ENCODE results near the gene TNFSF18. TPM values are rescaled to one million over a fixed set of nuclear protein-coding genes. Genes with fewer than 3 reads are reported as not detected.
"Not testable (repeated sequence)": the region's sequence is repeated elsewhere in the genome, so short reads cannot be mapped to it uniquely, and the experiment has no call there.

TNFSF18 gene, protein sequence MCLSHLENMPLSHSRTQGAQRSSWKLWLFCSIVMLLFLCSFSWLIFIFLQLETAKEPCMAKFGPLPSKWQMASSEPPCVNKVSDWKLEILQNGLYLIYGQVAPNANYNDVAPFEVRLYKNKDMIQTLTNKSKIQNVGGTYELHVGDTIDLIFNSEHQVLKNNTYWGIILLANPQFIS
- not detected in 2 replicates for total RNA-seq (2014; rRNA removed; shearing (Covaris generic))
- not detected in 2 replicates for polyA plus RNA-seq (2015; cell fraction: cytosol; rRNA removed)
- not detected in 2 replicates for polyA plus RNA-seq (2015; cell fraction: nucleus; rRNA removed)

DNA sequence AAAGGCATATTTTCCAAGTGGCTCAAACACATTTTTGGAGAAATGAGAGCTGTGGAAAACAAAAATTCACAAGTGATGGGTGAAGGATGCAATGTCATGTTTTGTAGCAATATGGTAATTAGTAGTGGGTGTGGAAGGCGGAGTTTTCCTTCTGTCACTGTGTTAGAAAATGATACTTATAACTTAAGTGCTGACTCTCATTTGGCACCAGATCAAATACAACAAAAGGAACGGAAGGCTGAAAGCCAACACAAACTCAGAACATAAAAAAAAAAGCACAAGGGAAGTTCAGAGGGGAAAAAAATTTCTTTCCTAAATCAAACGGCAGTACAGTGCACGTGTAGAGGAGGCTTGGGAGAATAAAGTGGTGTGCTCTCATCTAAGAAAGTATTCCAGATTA is at the start of gene TNFSF18:
Gene TNFSF18, minus strand, starts transcription at position 77 of the 400 bp plus-strand sequence. Its CDS starts 45 bp downstream, at position 32.
- in situ Hi-C loops (cut with HindIII; ENCODE audit: low pct_unique_long_range_greater_than_20kb, low sequenced_read_pairs): no loop called here
- DNase-seq (ENCODE audit: low read depth, low spot score): no peak

DNA sequence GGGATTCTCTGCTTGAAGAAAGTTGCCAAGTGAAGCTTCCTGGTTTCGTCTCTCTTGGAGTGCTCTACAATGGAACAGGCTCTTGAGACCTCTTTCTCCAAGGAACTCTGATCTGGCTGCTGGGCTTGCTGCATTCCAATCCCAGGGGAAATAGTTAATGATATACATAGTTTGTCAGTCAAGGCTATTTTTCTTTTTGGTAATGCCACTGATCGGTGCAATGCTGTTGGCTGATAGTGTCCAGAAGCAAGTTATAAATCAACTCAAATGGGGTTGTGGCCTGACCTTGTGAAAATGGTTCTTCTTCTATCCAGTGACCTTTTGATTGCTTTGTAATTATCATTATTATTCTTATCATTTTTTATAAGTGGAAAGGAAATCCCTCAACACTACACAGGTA is 48.4 kb upstream of the TNFSF18 start:
- in situ Hi-C loops (cut with HindIII; ENCODE audit: low pct_unique_long_range_greater_than_20kb, low sequenced_read_pairs): no loop called here

DNA sequence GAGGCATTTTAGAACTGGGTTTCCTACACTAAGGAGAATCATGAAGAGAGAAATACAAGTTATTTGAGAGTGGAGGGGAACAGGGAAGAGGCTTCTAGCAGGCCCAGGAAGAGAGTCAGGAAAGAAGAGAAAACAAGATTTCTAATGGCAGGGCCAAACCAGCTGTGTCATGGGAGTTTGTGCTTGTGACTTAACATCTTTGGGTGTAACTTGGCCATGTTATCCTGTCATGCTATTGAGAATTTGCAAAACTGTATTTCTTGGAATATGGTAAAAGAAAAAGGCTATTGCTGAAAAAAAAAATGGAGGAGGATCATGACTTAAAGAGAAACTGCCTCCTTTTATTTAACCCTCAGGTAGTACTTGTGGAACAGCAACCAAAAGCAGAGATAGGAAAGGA is 47.4 kb upstream of the TNFSF18 start:
- in situ Hi-C loops (cut with HindIII; ENCODE audit: low pct_unique_long_range_greater_than_20kb, low sequenced_read_pairs): no loop called here
- no peak for DNase-seq (ENCODE audit: low read depth, low spot score)

More for the DNA sequence above, 48.4 kb upstream of the TNFSF18 start:
- no peak for DNase-seq (ENCODE audit: low read depth, low spot score)

DNA sequence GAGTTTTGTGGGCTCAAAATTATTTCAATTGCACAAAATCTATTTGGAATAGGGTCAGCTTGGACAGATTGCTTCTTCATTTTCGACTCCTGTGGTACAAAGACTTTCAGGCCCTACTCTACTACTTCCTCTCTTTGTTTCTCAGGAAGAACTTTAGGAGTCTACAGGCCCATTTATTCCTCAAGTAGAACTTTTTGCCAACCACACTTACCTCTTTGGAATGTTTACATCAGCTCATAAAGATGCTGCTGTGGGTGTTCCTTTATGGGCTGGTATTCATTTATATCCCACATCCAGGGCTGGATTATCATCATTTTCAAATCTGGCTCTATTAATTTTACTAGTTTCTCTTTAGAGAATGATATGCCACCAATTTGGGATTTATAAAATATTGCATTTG is 46.3 kb upstream of the TNFSF18 start:
- DNase-seq (ENCODE audit: low read depth, low spot score): no peak
- in situ Hi-C loops (cut with HindIII; ENCODE audit: low pct_unique_long_range_greater_than_20kb, low sequenced_read_pairs): no loop called here

DNA sequence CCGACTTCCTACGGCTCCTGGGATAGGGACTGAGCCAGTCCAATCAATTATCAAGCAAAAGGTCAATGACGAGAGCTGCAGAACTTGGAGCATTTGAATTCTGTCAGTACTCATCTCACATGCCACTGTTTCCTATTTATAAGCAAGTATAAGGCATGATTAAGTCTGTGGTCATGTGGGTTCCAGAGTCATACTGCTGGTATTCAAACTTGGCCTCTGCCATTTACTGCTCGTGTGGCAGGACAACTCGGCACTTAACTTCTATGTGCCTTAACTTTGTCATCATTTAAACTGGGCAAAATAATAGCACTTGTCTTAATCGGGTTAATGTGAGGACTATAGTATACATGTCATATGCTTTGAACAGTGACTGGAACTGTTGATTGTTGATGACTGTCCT is 44.9 kb upstream of the TNFSF18 start:
- DNase-seq (ENCODE audit: low read depth, low spot score): peak; percentile 45
- in situ Hi-C loops (cut with HindIII; ENCODE audit: low pct_unique_long_range_greater_than_20kb, low sequenced_read_pairs): no loop called here

DNA sequence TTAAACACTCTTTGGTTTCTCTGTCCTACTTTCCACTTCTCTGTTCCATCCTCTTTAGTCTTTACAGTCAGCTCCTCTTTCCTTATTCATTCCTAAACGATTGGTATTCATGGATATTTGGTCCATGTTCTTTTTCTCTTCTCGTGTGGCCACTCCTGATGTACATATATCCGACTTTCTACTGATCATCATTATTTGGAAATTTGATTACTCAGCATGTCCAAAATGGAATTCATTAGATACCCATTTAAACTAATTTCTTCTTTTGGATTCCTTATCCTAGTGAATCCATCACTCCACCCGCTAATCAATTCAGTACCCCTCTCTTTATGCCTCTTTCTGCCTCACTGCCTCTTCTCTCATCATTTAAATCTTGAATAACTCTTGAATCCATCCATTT is 43.8 kb upstream of the TNFSF18 start:
- DNase-seq (ENCODE audit: low read depth, low spot score): no peak
- in situ Hi-C loops (cut with HindIII; ENCODE audit: low pct_unique_long_range_greater_than_20kb, low sequenced_read_pairs): no loop called here

DNA sequence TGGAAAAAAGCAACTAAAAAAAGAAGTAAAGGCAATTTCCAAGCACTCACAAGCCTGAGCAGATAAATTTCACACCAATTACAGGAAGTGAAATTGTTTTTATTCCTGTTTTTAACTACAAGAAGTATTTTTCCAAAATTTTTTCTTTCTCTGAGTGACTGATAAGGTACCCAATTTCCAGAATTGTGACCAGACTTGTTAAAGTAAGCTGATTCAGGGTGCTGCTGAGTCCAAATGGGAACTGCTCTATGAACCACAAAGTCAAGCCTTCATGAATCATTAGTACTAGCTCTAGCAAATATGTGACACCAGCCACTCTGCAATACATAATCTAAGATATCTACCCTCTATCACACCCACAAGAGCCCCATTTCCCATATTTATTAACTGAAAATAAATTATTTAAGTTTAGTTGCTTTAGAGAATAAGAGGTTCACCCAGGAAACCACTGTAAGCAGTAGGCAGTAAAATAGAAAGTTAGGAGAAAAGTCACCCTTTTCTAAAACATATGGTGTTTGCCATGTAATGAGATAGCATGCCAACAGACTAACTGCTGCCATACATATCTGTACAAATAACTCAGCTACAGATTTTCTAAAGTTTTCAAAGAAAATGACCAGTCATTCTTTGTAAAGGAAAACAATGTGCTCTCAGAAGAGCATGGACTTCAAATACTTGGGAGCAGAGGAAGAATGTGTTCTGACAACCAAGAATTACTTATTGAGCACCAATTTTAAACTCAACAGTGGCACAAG is 43.1 kb upstream of the TNFSF18 start:
- in situ Hi-C loops (cut with HindIII; ENCODE audit: low pct_unique_long_range_greater_than_20kb, low sequenced_read_pairs): no loop called here

DNA sequence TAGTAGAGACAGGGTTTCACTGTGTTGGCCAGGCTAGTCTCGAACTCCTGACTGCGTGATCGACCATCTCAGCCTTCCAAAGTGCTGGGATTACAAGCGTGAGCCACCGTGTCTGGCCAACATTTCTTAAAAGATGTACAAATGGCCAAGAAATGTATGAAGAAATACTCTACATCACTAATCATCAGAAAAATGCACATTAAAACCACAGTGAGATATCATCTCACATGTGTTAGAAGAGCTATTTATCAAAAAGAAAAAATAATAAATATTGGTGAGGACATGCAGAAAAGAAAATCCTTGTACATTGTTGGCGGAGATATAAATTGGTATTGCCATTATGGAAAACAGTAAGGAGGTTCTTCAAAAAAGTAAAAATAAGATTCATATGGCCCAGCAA is 33.6 kb upstream of the TNFSF18 start:
- DNase-seq (ENCODE audit: low read depth, low spot score): no peak
- in situ Hi-C loops (cut with HindIII; ENCODE audit: low pct_unique_long_range_greater_than_20kb, low sequenced_read_pairs): no loop called here

More for the DNA sequence above, 43.1 kb upstream of the TNFSF18 start:
- no peak for DNase-seq (ENCODE audit: low read depth, low spot score)

DNA sequence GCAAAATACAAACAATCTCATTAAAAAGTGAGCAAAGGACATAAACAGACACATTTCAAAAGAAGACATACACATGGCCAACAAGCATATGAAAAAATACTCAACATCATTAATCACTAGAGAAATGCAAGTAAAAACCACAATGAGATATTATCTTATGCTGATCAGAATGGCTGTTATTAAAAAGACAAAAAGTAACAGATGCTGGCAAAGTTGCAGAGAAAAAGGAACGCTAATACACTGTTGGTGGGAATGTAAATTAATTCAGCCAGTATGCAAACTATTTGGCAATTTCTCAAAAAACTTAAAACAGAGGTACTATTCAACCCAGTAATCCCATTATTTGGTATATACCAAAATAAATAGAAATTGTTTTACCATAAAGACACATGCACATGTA is 32.2 kb upstream of the TNFSF18 start:
- in situ Hi-C loops (cut with HindIII; ENCODE audit: low pct_unique_long_range_greater_than_20kb, low sequenced_read_pairs): no loop called here
- DNase-seq (ENCODE audit: low read depth, low spot score): no peak

DNA sequence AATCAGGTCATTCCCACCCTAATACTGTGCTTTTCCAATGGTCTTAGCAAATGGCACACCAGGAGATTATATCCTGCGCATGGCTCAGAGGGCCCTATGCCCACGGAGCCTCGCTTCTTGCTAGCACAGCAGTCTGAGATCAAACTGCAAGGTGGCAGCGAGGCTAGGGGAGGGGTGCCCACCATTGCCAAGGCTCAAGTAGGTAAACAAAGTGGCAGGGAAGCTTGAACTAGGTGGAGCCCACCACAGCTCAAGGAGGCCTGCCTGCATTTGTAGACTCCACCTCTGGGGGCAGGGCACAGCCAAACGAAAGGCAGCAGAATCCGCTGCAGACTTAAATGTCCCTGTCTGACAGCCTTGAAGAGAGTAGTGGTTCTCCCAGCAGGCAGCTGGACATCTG is 23.5 kb upstream of the TNFSF18 start:
- in situ Hi-C loops (cut with HindIII; ENCODE audit: low pct_unique_long_range_greater_than_20kb, low sequenced_read_pairs); DNase-seq (ENCODE audit: low read depth, low spot score): not testable (repeated sequence)

DNA sequence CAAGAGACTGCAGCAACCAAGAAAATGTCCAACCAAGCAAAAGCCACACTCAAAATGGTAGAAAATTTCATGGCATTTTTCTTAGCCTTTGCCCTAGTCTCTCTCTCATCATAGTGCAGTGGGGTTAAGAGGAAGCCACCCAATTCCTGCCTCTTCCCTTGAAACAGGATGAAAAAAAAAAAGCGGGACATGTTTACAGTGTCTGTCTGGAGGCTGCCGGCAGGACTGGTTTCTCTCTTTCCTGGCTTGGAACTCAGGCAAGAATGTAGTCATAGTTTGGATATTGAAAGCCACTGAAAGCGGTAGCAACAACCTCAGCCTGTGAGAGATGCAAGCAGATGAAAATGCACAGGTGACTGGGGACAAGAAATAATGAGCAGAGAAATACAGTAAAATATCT is 13.3 kb upstream of the TNFSF18 start:
- no peak for DNase-seq (ENCODE audit: low read depth, low spot score)
- in situ Hi-C loops (cut with HindIII; ENCODE audit: low pct_unique_long_range_greater_than_20kb, low sequenced_read_pairs): no loop called here

DNA sequence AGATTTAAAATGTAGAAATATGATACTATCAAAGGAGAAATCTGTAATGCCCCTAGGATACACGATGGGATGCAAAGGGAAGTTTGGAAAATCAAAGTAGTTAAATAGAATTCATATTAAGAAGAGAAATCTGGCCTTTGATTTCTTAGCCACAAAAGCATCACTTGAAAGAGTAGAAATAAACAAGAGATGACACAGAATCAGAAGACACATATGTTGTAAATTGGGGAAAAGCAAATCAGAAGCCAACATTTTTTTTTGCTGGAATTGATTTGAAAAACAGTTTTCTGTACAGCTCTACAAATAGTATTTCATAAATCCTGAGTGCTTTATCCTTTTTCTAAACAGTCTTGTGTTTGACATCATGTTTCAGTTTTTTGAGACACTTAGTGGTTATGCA is 12.4 kb upstream of the TNFSF18 start:
- in situ Hi-C loops (cut with HindIII; ENCODE audit: low pct_unique_long_range_greater_than_20kb, low sequenced_read_pairs): no loop called here

DNA sequence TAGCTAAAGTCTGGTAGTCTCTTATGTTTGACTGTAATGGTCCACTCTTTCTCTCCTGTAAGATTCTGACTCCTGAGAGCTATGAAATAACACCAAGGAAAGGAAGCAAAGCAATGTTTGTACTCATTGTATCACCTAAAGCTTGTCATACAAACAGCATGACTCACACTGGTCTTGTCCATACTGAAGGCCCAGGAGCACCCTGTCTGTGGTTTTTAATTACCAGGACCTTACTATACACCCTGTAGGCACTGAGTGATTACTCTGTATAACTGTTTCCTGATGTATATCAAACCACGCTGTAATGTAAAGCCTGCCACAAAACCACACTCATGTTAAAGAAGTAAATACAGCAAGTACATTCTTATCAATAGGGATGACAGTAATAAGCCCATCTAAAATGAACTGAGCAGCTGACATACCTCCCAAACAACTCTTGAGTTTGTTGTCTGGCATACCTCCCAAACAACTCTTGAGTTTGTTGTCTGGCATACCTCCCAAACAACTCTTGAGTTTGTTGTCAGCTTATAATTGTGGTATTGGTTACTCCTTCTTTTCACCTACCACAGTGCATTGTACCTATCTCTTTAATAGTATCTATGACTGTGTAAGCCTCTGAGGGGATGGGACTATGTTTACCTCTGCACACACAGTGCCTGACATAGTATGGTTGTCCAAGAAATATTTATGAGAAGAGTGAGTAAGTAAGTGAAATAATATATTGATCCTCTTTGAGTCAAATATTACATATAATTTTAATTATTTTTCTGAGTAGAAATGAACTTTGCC is 11.6 kb upstream of the TNFSF18 start:
- in situ Hi-C loops (cut with HindIII; ENCODE audit: low pct_unique_long_range_greater_than_20kb, low sequenced_read_pairs): no loop called here
- DNase-seq (ENCODE audit: low read depth, low spot score): peak; percentile 2

More for the DNA sequence above, 12.4 kb upstream of the TNFSF18 start:
- DNase-seq (ENCODE audit: low read depth, low spot score): no peak

DNA sequence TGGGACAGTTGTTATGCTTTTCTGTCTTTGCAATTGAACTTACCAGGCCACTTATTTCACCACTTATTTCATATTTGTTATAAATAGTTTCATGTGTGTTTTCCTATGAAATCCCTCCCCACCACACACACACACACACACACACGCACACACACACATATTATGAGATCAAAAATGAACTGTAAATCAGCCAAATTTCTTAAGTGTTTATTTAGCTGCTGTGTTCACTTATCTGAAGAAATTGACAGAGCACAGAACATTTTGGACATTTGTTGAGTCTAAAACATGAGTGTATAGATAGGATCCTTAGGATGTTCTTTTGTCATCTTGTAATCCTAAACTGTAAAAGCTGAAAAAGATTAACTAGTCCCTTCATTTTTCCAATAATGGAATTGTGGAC is 7.8 kb upstream of the TNFSF18 start:
- DNase-seq (ENCODE audit: low read depth, low spot score): no peak
- in situ Hi-C loops (cut with HindIII; ENCODE audit: low pct_unique_long_range_greater_than_20kb, low sequenced_read_pairs): no loop called here

DNA sequence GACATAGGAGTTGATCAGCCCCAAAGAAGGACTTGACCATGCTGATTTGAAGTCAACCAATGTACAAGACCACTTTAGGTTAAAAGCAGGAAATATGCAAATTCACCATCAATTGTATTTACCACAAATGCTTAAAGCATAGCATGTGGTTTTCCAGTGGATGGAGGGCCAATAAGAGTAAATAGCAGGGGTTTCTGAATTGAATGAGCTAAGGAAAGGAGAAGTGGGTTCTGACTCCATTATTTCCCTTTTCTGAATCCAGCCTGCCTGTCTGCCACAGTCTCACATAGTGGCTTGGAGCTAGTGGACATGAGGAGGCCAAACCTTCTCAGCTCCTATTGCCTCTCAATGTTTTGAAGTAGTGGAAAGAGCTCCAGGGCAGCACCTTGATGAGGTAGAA is 7.2 kb upstream of the TNFSF18 start:
- DNase-seq (ENCODE audit: low read depth, low spot score): no peak
- in situ Hi-C loops (cut with HindIII; ENCODE audit: low pct_unique_long_range_greater_than_20kb, low sequenced_read_pairs): no loop called here

DNA sequence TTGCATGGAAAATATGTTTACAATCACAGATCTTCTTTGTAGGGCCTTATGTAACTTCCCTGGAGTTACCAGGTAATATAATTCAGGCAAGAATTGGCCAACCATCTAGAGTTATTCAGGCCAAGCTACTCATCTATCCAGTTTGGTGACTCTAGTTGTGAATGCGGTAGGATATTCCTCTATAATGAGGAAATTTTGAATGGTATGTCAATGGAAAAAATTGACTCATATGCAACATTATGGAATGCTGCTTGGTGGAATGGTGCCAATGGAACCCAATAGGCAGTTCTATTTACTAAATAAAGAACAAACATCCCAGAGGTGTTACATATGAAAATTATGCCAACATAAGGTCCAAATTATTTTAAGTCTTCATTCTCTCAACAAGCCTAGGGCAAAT is 5.6 kb upstream of the TNFSF18 start:
- in situ Hi-C loops (cut with HindIII; ENCODE audit: low pct_unique_long_range_greater_than_20kb, low sequenced_read_pairs): no loop called here
- DNase-seq (ENCODE audit: low read depth, low spot score): no peak

DNA sequence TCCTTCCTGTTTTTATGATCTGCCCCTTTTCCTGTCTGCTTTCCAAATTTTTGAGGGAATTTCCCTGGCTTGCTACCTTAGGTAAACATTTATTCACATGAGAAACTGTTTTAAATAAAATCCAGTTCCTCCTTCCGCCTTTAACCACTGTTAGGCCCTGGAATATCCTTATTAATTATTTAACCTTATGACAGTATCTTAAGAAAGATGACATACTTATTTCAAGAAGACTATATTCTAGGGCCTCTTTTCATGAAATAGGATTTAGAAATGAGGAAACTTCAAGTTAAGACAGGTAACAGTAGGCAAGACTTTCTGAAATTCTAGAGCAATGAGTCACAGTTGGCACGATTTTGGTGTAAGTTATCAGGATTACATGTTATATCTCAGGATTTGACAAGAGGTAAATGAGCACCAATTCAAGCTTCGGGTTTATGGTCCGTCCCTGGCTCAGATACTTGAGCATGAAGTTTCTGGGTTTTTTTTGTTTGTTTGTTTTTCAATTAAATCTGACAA is 2.0 kb upstream of the TNFSF18 start:
- in situ Hi-C loops (cut with HindIII; ENCODE audit: low pct_unique_long_range_greater_than_20kb, low sequenced_read_pairs): no loop called here
- no peak for DNase-seq (ENCODE audit: low read depth, low spot score)

DNA sequence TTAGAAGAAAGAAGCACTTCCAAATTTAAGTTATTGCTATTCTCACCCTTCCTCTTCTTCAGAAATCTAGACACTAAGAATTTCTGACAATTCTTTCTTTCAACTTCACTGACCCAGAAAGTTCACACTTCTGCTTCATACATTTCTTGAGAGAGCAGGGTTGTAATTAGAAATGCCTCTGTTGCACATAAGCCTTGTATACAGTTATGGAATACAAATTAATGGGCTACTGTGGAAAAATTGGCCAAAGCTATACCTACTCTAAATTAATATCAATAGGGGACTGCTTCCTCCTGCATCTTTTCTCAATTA is 1.5 kb downstream of the TNFSF18 start:
- in situ Hi-C loops (cut with HindIII; ENCODE audit: low pct_unique_long_range_greater_than_20kb, low sequenced_read_pairs): no loop called here

More for the DNA sequence above, 1.5 kb downstream of the TNFSF18 start:
- DNase-seq (ENCODE audit: low read depth, low spot score): no peak

Data from SK-MEL-5 (cell line).